Small intestine (tissue), 7 donors: ENCODE data around the gene DHPS. TPM values are rescaled to one million over a fixed set of nuclear protein-coding genes. Genes with fewer than 3 reads are reported as not detected.
A peak's percentile ranks its signal among the peaks of the same experiment; 100 is the strongest.
"Not testable (repeated sequence)": the region's sequence is repeated elsewhere in the genome, so short reads cannot be mapped to it uniquely, and the experiment has no call there.

Source experiments
- DNase-seq, 2 donors: peaks; one replicate each; pipeline versions ENCODE4 v3.0.0 to v3.0.0-alpha.2; 2013
- FAIRE-seq: peaks from 2 replicates; lab custom pipeline; 2012; peaks lifted over from hg19 to GRCh38; lab: Jason Lieb, UNC
- H3K27ac ChIP-seq, 3 donors: one replicate each; pipeline ENCODE4 v1.5.1; 2013; ENCODE audit warnings: low read length in 2 of 3, mild to moderate bottlenecking in 2 of 3, control low read depth in 1 of 3, inconsistent platforms in 1 of 3, low read depth in 1 of 3, moderate library complexity in 1 of 3
- H3K27me3 ChIP-seq, 3 donors: one replicate each; pipeline ENCODE4 v1.6.1; 2013; ENCODE audit warnings: low read length in 3 of 3, inconsistent platforms in 1 of 3; ENCODE audit not compliant: control insufficient read depth in 3 of 3, insufficient read depth in 3 of 3
- H3K36me3 ChIP-seq, 3 donors: one replicate each; pipeline ENCODE4 v1.6.1; 2013; ENCODE audit warnings: low read length in 3 of 3, inconsistent platforms in 1 of 3, low read depth in 1 of 3, mild to moderate bottlenecking in 1 of 3, moderate library complexity in 1 of 3; ENCODE audit not compliant: control insufficient read depth in 3 of 3, insufficient read depth in 2 of 3
- H3K4me1 ChIP-seq, 3 donors: one replicate each; pipeline ENCODE4 v1.6.1; 2013; ENCODE audit warnings: low read length in 2 of 3, inconsistent platforms in 1 of 3, low read depth in 1 of 3, mild to moderate bottlenecking in 1 of 3, moderate library complexity in 1 of 3; ENCODE audit not compliant: control insufficient read depth in 3 of 3, insufficient read depth in 2 of 3
- H3K4me3 ChIP-seq, 3 donors: one replicate each; pipeline ENCODE4 v1.5.1; 2013; ENCODE audit warnings: low read length in 3 of 3, control low read depth in 1 of 3, inconsistent platforms in 1 of 3, low read depth in 1 of 3, mild to moderate bottlenecking in 1 of 3, moderate library complexity in 1 of 3
- H3K9me3 ChIP-seq, 2 donors: one replicate each; pipeline ENCODE4 v1.6.1; 2013; ENCODE audit warnings: low read depth in 1 of 2, low read length in 1 of 2; ENCODE audit not compliant: control insufficient read depth in 2 of 2, insufficient read depth in 1 of 2
- WGBS, 3 donors: extraction: QIAGEN DNeasy Blood & Tissue Kit; methylation state at CpG; one replicate each; pipeline ENCODE4 v1.1.7; 2013; 5-methylcytosine and 5-hydroxymethylcytosine counted together
- polyA plus RNA-seq, 4 donors: library from polyadenylated mRNA; stranded (reverse) in 3 of 4; unstranded in 1 of 4; fragments of 200-250 nt in 3 of 4; fragments of 120-200 nt in 1 of 4; gene quantifications; one replicate each; pipeline versions ENCODE4 v1.2.1 to v1.2.3, GENCODE V29; 2013
- donor health status: healthy with polysubstance abuse.
- donor health status: control.
- donor health status: control.
- donor health status: Bipolar disorder and iron deficiency.
- donor health status: healthy.

The DHPS gene
- polyA plus RNA-seq, 4 donors, result 61.5 to 96.9 (median 66.8) TPM

GRCh38 chr19:12646551-12646950, 35.1 kb downstream of the DHPS start:
- Histone ChIP-seq H3K27ac (no peak overlapping the region), H3K27me3 (no peaks in the 10 kb centered on the region), H3K4me1 (peaks cover 0 to 4% (median 0%) of the 10 kb centered on the region in 3 donors), H3K36me3 (peaks cover 0 to 6% (median 0%) of the 10 kb centered on the region in 3 donors), H3K9me3 (no peaks in the 10 kb centered on the region), H3K4me3 (no peak overlapping the region)
- 91 to 92% (median 92%) methylated on average over 10 of the region's 10 CpGs for WGBS, 3 donors
- no peak for FAIRE-seq
- no peak for DNase-seq

- not testable (repeated sequence) for FAIRE-seq, DNase-seq
- 95 to 96% (median 96%) methylated on average over 13 to 14 of the region's 14 CpGs for WGBS, 3 donors
Observed at GRCh38 chr19:12643716-12644115, 38.0 kb downstream of the DHPS start.

GRCh38 chr19:12642506-12642905, 39.2 kb downstream of the DHPS start:
- Histone ChIP-seq H3K9me3 (no peaks in the 10 kb centered on the region), H3K4me3 (no peak overlapping the region), H3K27ac (no peak overlapping the region), H3K27me3 (no peaks in the 10 kb centered on the region), H3K4me1 (peaks cover 0 to 8% (median 0%) of the 10 kb centered on the region in 3 donors), H3K36me3 (no peaks in the 10 kb centered on the region)
- WGBS, 3 donors, result 93 to 94% (median 93%) methylated on average over 26 of the region's 26 CpGs
- DNase-seq (no peak), FAIRE-seq (no peak)

More at GRCh38 chr19:12643716-12644115, 38.0 kb downstream of the DHPS start:
- not testable (repeated sequence) for H3K36me3 ChIP-seq, H3K9me3 ChIP-seq, H3K27me3 ChIP-seq, H3K4me3 ChIP-seq, H3K27ac ChIP-seq
- peaks cover 0 to 12% (median 0%) of the 10 kb centered on the region in 3 donors for H3K4me1 ChIP-seq

GRCh38 chr19:12641456-12641855, 40.2 kb downstream of the DHPS start:
- Histone ChIP-seq H3K27me3 (no peaks in the 10 kb centered on the region), H3K9me3 (no peaks in the 10 kb centered on the region), H3K36me3 (no peaks in the 10 kb centered on the region), H3K27ac (no peak overlapping the region), H3K4me1 (peaks cover 0 to 8% (median 0%) of the 10 kb centered on the region in 3 donors), H3K4me3 (no peak overlapping the region)
- WGBS, 3 donors, result 64 to 76% (median 66%) methylated on average over 13 of the region's 13 CpGs
- DNase-seq (no peak), FAIRE-seq (no peak)

GRCh38 chr19:12639901-12640613, 41.6 kb downstream of the DHPS start:
- Histone ChIP-seq H3K4me1 (peaks cover 0 to 8% (median 0%) of the 10 kb centered on the region in 3 donors), H3K4me3 (peak overlapping the region in 2 of 3 donors; percentile 10 to 13), H3K9me3 (no peaks in the 10 kb centered on the region), H3K27me3 (no peaks in the 10 kb centered on the region), H3K36me3 (no peaks in the 10 kb centered on the region), H3K27ac (no peak overlapping the region)
- FAIRE-seq (no peak), DNase-seq (peak; percentile 80 to 88)
- 8 to 11% (median 9%) methylated on average over 39 of the region's 39 CpGs for WGBS, 3 donors

- FAIRE-seq, result no peak
- Histone ChIP-seq H3K9me3 (no peaks in the 10 kb centered on the region), H3K27ac (no peak overlapping the region), H3K36me3 (no peaks in the 10 kb centered on the region), H3K4me3 (no peak overlapping the region), H3K4me1 (peaks cover 0 to 8% (median 0%) of the 10 kb centered on the region in 3 donors), H3K27me3 (no peaks in the 10 kb centered on the region)
- 92 to 96% (median 94%) methylated on average over 20 to 22 of the region's 22 CpGs for WGBS, 3 donors
- no peak for DNase-seq
Observed at GRCh38 chr19:12638611-12639182, 43.0 kb downstream of the DHPS start.

- H3K4me3 ChIP-seq, result no peak overlapping the region
- no peaks in the 10 kb centered on the region for H3K9me3 ChIP-seq
- peaks cover 0 to 8% (median 0%) of the 10 kb centered on the region in 3 donors for H3K4me1 ChIP-seq
- FAIRE-seq (no peak), DNase-seq (no peak)
- no peaks in the 10 kb centered on the region for H3K27me3 ChIP-seq
- H3K27ac ChIP-seq, result no peak overlapping the region
- H3K36me3 ChIP-seq, result no peaks in the 10 kb centered on the region
- 19 to 76% (median 56%) methylated on average over 13 of the region's 13 CpGs for WGBS, 3 donors
Observed at GRCh38 chr19:12636631-12637030, 45.0 kb downstream of the DHPS start.

GRCh38 chr19:12629215-12629614, 52.5 kb downstream of the DHPS start:
- FAIRE-seq, result no peak

More at GRCh38 chr19:12629215-12629614, 52.5 kb downstream of the DHPS start:
- 89 to 99% (median 97%) methylated on average over 7 of the region's 7 CpGs for WGBS, 3 donors
- no peak overlapping the region for H3K27ac ChIP-seq
- H3K4me1 ChIP-seq, result no peaks in the 10 kb centered on the region
- peaks cover 18 to 45% (median 35%) of the 10 kb centered on the region in 3 donors for H3K36me3 ChIP-seq
- H3K27me3 ChIP-seq, result no peaks in the 10 kb centered on the region
- DNase-seq, result no peak
- H3K9me3 ChIP-seq, result peaks cover 0 to 44% of the 10 kb centered on the region in 2 donors
- H3K4me3 ChIP-seq, result no peak overlapping the region
